Stimulated activated CD8-positive, alpha-beta memory T cell treated with anti-CD3 and anti-CD28 coated beads, Interleukin-15, amount 100 ng/mL, for 24 hours (primary cell): Measurements from ENCODE around the gene BRD4.
"Not testable (repeated sequence)": the region's sequence is repeated elsewhere in the genome, so short reads cannot be mapped to it uniquely, and the experiment has no call there.

Experiments used
- DNase-seq: peaks from one replicate; pipeline ENCODE4 v3.0.0-alpha.2; 2020; ENCODE audit warnings: low read depth

BRD4 gene

DNA sequence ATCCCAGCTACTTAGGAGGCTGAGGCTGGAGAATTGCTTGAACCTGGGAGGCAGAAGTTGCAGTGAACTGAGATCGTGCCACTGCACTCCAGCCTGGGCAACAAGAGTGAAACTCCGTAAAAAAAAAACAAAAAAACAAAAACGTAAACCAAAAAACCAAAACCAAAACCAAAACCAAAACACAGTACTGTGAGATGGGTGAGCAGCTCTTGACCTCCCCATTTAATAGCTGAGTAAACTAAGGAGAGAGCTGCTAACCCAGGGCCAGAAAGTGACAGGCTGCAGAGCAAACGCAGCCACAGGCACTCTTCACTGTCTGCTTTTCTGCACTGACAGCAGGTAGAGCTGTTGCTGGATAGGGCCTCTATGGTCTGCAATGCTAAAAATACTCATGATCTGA, 27.7 kb upstream of the BRD4 start:
- not testable (repeated sequence) for DNase-seq

DNA sequence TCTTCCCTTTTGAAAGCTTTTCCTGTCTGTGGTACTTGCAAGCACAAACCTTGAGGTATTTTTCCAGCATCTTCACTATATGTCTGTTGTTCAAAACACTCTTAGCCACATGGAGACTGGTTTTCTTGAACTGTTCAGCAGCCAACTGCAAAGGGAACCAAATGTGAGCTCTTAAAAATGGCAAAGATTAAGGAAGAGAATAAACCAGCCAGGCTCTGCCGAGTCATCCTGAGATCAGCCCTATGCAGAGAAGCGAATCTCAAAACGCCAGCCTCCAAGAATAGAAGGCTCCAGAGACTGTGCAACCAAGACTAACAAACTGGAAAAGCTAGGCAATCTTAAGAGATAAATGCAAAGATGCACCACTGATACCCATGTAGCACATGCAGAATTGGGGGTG, 26.6 kb upstream of the BRD4 start:
- no peak for DNase-seq

DNA sequence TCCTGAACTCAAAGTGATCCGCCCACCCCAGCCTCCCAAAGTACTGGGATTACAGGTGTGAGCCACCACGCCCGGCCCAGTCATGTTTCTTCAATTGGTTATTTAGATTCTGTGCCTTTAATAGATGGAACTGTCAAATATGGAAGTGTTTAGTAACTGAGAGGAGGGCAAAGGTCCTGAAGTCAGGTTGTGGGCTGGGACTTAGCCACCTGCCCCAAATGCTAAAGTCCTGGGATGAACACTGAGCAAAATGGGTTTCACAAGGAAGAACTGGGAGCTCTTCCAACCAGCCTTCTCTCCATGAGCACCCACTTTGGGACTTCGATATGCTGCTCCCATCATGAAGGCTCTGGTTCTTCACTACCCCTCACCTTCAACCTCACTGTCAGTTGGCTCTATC, 25.6 kb upstream of the BRD4 start:
- DNase-seq, result no peak

DNA sequence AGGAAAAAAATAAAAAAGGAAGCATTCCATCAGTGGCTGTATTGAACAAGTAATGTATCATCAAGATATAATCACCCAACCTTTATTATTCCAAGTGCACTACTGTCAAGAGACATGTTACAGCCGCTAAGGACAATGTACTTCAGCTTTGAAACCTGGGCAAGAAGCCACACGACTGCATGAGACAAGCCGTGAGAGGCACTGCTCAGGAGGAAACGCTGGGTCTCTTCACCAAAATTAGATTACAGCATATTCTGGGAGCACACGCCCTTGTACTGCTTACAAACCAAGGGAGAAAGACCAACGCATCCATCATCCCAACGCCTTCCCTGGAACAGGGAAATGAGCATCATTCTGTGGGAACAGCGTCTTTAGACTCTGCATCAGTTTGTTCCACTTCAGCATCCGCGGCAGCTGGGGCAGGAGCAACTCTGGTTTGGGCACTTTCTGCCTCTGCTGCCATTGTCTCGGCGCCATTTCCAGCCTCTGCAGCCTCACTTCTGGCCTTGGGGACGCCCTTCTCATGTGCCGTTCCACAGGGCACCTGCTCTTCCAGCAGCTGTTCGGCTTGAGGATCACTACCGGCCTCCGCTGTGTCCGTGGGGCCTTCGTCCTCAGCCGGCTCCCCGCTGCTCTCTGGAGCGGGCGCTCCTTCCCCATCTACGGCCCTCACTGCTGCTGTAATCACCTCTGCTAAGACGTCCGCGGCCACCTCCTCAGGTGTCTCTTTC, 22.4 kb upstream of the BRD4 start:
- DNase-seq, result no peak

DNA sequence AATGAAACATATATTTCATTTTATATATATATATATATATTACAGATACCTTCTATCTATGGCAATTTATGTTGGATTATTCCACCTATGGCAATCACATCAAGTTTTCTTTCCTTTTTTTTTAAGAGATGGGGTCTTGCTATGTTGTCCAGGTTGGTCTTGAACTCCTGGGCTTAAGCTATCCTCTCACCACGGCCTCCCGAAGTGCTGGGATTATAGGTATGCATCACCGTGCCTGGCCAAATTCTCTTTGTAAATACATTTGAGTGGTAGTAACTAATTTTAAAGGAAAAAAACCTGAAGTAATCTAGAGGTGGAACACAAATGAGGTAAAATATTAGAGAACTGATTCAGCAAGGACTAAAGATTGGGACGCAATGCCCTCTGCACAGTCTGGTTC, 21.6 kb upstream of the BRD4 start:
- DNase-seq, result no peak

DNA sequence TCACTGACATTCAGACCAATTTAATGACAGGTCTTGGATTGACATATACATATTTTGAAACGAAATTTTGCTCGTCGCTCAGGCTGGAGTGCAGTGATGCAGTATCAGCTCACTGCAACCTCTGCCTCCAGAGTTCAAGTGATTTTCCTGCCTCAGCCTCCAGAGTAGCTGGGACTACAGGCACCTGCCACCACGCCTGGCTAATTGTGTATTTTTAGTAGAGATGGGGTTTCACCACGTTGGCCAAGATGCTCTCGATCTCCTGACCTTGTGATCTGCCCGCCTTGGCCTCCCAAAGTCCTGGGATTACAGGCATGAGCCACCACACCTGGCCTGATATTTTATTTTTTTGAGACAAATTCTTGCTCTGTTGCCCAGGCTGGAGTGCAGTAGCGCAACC, 20.2 kb upstream of the BRD4 start:
- not testable (repeated sequence) for DNase-seq

DNA sequence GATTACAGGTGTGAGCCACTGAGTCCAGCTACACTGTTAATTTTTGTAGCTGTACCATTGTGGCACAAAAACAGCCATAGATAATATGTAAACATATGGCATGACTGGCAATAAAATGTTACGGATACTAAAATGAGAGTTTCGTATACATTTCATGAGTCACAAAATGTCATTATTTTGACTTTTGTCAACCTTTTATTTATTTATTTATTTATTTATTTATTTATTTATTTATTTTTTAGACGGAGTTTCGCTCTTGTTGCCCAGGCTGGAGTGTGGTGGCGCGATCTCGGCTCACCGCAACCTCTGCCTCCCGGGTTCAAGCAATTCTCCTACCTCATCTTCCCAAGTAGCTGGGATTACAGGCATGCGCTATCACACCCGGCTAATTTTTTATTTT, 9.0 kb upstream of the BRD4 start:
- DNase-seq, result not testable (repeated sequence)

DNA sequence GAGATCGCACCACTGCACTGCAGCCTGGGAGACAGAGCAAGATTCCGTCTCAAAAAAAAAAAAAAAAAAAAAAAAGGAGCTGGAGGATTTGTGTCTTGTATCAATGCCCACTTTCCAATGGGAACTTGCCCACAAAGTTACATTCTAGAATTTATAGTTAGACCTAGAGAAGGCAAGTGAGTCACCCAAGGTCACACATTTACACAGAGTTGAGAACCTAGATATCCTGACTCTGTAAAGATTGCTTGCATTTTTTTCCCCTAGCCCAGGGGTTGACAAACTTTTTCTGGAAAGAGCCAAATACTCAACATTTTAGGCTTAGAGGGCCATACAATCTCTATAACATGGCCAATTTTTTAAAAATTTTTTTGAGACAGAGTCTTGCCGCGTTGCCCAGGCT, 7.7 kb upstream of the BRD4 start:
- no peak for DNase-seq

DNA sequence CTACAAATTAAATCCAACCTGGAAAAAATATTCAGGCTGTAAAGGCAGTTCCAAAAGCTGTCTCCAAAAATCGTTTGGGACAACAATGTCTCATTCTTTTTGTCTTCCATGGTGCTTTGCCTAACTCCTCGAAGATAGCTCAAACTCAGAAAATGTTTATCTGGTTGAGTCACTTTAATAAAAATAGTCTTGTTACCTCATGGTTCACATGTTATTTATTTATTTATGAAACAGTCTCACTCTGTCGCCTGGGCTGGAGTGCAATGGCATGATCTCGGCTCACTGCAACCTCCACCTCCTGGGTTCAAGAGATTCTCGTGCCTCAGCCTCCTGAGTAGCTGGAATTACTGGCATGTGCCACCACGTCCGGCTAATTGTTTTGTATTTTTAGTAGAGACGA, 4.9 kb upstream of the BRD4 start:
- DNase-seq, result no peak

DNA sequence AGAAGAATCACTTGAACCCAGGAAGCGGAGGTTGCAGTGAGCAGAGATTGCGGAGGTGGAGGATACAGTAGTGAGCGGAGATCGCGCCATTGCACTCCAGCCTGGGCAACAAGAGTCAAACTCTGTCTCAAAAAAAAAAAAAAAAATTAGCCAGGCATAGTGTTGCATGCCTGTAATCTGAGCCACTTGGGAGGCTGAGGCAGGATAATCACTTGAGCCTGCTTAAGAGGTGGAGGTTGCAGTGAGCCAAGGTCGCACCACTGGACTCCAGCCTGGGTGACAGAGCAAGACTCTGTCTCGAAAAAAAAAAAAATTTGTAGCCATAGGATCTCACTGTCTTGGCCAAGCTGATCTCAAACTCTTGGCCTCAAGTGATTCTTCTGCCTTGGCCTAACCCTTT, 3.7 kb upstream of the BRD4 start:
- not testable (repeated sequence) for DNase-seq

DNA sequence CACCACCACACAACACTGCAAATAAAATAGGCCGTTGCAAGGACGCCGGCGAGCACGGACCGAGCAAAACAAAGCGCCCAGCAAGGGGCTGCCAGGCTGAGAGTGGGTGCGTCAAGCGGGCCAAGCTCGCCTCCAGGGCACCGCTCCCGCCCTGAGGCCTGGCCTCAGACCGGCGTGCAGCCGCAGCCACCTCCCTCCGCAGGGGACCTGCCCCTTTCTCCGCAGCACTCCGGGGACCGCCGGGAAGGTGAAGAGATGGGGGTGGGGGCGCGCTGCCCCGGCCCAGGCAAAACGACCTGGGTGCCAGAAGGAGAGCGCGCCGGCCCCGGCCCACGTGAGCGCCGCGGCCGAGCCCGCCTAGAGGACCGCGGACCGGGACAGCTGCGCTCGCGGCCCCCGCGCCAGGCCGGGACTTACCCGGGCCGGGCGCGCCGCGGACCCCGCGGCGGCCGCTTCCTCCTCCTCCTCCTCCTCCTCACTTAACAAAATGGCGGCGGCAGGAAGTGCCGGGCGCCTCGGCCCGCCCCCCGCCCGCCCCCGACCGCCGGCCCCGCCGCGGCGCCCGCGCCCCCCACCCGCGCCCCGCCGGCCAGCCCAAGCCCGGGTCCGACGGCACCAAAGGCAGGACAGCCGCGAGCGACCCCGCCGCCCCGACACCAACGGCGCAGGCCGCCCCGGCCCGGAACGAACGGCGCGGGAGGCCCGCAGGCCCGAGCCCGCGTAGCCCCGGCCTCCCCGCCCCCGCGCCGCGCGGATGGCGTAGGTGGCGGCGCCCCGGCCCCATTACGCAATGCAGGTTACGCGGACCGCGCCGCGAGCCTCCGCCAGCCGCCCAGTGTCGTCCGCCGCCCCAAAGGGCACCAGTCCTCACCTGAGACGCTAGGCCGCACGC, 674 bp downstream of the BRD4 start:
- DNase-seq, result peak; percentile 26

DNA sequence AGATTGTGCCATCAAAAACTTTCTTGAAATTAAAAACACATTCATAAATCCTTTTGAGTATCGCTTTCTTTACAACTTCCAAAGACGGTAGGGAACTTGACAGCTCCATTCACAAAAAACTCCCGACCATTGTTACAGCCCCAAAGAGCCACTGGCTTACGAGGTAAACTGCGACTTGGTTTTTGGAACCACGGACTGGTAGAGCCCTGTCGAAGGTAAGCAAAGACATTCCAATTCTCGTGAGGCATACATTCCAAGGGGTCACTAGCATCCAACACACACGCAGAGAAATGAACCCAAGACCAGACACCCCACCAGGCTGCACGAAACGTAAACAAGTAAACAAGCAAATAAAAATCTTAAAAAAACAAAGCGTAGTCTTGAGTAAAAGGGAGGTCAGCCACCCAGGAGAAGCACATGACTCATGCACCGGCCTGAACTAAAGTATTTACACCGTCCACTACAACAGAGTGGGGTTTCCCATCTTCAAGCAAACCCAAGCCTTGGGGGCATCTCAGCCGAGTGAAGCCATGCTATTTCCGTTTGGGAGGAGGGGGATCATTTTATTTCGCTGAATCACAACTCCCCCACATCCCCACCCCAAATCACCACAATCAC, 1.4 kb downstream of the BRD4 start:
- no peak for DNase-seq

DNA sequence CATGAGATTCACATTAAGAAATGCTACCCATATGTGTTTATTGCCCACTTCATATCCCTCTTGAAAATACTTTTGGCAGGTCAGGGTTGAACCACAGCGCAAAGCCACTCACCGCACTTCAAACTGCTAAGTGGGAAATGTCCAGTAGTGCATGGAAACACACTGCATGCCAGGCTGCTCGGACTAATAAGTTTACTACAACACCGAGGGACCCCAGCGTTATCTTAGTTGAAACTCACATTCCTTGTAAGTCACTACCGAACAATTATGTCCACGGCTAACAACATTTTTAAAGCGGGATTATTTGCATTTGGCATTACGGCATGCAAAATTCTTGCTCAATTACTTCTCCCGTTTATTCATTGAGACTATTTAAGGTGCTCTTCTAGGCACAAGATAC, 4.0 kb downstream of the BRD4 start:
- no peak for DNase-seq

DNA sequence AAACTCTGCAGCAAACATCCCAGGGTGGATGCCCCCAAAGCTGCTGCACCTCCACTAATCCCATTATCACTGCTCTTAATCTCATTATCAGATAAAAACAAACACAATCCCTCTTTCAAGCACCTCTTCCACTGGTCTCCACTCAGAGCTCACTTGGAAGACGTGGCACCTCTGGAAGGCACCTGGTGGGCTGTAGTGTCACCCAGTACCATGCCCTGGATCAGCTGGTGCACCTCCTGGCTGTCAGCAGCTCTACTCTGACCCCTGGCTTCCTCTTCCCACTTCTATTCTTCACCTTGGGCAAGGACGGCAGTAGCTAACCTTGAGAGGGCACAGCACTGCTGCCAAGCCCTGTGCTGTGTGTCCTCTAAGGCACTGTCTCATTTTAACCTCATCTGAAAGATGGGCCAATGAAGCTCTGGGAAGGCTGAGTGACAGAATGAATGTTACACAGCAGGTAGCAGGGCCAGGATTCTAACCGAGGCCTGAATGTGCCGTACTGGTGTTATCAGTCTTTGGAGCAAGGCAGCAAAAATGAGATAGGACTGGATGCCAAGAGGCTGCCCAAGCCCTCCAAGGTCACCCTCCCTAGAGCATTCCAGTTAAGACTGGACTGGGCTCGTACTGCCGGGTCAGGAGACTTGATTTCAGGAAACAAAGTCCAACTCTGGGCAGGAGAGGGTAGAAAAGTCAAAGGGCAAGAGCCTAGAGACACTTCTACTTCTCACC, 7.4 kb downstream of the BRD4 start:
- DNase-seq, result no peak

DNA sequence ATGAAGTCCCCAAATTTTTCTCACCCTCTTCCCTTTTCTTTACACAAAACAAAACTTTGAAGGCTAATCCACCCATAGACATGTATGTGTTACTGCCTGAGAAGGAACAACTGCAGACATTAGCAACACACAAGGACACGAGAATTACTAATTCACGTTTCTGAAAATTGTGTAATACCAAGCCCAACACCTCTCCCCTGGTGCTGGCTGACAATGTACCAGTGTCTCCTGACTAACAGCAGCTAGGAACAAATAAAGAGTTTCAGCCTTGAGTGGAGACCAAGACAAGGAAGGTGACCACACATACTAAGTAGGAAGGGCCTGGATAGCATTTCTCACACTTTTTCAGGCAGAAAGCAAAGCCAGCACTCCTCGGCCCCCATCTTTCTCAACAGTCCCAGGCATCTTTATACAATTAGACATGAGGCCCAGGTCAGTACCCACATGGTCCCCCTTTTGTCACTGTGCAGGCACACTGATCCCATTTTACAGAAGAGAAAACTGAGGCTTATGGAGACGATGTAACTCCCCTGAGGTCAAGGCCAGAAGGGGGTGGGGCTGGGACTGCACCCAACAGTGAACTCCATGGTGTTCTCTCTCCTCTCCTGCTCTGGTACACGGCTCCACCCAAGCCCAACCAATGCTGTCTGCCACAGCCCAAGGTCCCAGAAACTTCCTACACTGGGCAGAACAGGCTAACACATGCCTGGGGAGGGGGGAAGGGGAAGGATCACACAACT, 8.7 kb downstream of the BRD4 start:
- DNase-seq, result no peak

DNA sequence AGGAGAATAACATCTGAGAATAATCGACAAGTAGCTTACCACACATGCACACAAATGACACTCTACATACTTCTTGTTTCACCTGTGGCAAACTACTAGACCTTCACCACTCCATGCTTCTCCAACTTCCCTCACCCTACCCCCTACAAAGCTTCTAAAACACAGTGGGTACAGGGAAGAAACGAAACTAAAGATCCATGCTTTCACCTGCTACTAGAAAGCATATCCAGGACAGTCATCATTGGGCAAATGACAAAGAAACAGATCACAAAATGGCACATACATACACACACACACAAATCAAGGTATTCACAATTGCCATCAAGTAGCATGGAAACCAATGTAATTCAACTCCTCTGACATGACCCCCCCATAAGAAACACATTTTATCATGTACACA, 10.6 kb downstream of the BRD4 start:
- DNase-seq, result no peak

DNA sequence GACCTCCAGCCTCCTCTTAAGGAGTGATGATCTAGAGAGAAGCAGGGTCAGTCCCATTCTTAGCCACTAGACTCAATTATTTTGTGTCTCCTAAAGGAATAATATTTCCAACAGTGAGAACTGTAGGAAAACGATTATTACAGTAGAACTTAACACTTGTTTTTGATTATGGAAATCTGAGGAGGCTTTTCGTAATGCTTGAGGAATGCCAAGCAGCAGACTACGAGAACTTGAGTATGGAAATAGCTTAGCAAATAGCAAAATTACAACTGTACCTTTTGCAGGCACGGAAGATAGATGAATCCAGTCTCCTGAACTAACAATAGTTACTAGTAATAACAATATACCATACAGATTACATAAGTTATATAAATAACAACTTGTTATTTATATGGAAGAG, 12.2 kb downstream of the BRD4 start:
- no peak for DNase-seq

DNA sequence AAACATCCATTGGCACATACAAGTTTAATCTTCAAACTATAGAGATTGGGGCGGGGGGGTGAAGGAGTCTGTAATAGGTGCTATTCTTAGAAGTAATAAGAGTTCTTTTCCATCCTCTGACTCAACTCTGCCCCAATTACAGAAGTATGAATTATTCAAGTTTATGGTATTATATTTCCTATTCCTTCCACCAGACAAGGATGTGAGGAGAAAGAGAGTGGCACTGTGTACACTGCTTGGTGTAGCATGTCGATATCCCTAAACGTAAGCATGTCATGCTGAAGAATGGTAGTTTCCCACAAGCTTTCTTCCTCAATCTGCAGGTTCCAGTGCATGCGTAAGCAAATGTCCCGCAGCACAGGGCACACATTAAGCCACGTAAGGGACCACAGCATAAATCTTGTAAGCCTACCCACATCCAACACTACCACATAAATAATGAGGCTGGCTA, 14.1 kb downstream of the BRD4 start:
- no peak for DNase-seq

DNA sequence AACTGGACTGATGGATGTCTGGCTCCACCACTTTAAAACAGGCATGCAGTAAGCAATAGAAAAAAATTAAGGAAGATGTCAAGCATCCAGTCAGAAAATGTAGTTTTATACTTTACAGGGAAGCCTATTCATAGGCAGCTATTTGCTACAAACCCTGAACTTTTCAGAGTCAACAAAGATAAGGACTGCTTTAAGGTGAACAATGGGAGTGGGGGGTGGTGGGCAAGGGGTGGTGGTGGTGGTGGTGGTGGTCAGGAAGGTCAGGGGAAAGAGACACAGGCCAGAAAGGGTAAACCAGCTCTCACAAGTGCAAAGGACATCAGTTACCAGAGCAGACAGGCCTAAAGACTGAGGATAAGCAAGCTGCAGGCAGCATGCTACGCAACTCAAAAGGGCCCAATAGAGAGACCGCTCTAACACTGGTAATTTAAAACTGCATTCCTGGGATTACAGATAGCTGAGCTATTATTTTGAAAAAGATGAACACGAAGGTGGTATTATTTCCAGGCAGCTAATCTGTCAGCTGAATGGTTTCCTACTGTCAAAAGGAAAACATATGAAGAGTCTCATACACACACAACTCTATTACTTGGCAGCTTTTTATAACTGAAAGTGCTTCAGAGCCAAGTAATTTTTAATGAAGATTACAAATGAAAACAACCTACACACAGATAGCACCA, 14.8 kb downstream of the BRD4 start:
- DNase-seq, result no peak

DNA sequence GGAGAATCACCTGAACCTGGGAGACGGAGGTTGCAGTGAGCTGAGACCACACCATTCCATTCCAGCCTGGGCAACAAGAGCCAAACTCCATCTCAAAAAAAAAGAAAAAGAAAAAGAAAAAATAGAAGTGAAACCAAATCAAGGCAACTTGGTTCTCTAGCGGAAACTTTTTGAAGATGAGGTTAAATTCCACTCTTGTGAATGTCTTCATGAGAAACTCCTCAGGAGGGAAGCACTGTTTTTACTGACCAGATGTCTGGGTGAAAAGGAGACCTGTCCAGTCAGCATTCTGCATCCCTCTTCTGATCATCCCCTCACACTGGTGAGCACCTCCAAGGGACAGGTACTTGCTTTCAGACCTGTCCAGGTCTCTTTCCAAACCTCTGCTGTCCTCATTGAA, 15.8 kb downstream of the BRD4 start:
- no peak for DNase-seq

DNA sequence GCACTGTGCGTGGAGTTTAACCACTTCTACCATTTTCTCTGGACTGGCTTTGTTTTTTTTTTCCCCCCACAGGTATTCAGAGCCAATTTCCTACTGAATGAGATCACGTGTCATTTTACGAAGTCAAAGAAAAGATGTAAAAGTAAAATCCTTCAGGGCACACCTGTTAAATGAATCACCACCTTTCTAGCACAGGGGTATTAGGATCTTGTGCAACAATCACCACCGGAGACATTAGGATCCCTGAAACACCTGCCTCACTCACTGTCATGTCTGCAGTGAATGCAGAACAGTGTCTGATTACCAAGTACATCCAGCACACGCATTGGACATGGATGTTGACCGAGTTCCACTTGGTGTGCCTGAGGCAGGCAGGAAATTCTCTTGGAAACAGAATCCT, 17.2 kb downstream of the BRD4 start:
- DNase-seq, result no peak
